Stimulated activated CD8-positive, alpha-beta memory T cell treated with anti-CD3 and anti-CD28 coated beads, Interleukin-12 subunit alpha, Interleukin-12 subunit beta, amount 100 ng/mL, for 4 hours (primary cell): ENCODE results near the gene KIRREL1.

Experiments
- DNase-seq: peaks from one replicate; pipeline ENCODE4 v3.0.0-alpha.2; 2020; ENCODE audit warnings: low read depth

The KIRREL1 gene

DNA sequence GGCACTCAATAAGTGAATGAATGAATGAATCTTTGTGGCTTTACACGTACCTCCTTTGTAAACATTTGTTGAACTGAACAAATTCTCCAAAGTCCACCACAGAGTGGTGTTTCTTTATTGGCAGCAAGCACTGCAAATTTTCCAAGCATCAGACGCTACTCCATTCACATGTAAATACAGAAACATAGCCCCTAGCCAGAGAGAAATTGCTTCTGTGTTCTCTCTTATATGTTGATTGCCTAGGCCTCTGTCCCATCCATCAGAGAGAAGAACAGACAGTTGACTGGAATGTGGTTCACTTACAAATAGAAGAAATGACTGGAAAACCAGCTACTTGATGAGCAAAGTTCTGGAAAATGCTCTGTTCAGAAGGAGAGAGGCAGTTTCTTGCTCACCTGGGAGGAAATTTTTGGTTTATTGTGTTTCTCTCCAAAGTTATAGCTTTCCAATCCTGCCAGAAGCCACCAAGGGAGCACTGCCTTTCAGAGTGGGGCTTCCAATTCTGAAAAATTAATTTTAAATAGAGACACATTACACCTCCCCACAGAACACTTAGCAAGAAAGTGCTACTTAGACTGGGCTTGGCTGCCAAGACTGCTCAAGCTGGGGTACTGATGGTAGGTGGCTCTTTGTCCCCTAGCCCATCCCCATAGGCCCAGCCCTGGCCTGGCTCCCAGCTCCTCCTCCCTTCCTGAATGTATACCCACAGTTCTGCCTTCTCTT lies 18.1 kb upstream of the KIRREL1 start:
- no peak for DNase-seq

- DNase-seq: no peak
Measured at GRCh38 chr1:157976888-157977287, 16.6 kb upstream of the KIRREL1 start.

DNA sequence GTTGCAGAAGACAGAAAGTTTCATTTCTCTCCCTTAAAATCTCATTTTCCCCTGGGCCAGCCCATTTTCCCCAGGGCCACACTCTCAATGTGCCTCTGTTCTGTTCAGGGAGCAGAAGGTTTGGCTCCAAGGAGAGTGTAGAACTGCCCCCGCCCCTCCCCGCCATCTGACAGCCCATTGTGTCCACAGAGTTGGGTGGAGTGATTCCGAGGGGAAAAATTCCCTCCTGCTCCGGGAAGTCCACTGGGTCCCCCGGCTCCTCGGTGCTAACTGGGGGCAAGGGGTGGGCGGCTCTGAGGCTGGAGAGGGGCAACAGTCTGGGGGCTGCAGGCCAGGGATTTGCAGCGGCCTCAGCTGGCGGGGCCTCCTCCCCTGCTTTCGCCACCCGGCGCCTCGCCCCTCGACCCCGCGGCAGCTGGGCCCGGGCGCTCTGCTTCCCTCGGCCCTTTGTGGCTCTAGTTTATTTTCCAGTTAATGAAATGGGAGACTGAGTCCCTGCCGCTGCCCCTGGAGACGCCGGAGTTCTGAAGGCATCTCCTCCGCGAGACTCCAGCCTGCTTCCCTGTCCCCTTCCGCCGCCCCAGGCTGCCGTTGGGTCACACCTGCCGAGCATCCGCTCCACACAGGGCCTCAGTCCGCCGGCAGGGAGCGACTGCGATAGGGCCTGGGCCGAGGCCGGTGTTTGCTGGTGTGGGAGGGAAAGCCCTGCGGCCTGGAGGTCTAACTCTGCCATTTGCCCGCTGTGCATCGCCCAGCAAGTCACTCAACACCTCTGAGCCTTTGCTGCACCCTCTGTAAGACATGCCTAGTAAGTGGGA lies 14.7 kb upstream of the KIRREL1 start:
- DNase-seq: no peak

GRCh38 chr1:157982136-157982535 lies 11.3 kb upstream of the KIRREL1 start:
- DNase-seq: no peak

DNA sequence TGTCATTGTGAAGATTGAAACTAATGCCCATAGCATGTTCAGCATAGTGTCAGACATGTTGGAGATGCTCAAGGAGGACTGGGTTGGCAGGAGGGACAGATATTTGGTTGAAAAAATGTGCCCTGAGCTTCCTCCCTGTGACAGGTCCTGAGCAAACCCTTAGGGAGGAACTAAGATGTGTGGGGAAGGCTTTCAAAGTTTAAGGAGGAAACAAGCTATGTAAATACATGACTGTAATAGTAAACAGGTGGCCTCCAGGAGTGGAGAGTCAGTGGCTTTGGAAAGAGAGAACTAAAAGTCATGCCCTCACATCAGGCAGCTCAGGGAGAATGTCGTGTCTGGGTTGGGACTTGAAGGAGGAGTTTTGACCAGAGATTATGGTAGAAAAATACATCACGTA lies 9.7 kb upstream of the KIRREL1 start:
- no peak for DNase-seq

- no peak for DNase-seq
Measured at GRCh38 chr1:157984469-157984868, 9.0 kb upstream of the KIRREL1 start.

GRCh38 chr1:157985473-157985872 lies 8.0 kb upstream of the KIRREL1 start:
- DNase-seq: no peak

GRCh38 chr1:157988002-157988401 lies 5.4 kb upstream of the KIRREL1 start:
- DNase-seq: no peak

DNA sequence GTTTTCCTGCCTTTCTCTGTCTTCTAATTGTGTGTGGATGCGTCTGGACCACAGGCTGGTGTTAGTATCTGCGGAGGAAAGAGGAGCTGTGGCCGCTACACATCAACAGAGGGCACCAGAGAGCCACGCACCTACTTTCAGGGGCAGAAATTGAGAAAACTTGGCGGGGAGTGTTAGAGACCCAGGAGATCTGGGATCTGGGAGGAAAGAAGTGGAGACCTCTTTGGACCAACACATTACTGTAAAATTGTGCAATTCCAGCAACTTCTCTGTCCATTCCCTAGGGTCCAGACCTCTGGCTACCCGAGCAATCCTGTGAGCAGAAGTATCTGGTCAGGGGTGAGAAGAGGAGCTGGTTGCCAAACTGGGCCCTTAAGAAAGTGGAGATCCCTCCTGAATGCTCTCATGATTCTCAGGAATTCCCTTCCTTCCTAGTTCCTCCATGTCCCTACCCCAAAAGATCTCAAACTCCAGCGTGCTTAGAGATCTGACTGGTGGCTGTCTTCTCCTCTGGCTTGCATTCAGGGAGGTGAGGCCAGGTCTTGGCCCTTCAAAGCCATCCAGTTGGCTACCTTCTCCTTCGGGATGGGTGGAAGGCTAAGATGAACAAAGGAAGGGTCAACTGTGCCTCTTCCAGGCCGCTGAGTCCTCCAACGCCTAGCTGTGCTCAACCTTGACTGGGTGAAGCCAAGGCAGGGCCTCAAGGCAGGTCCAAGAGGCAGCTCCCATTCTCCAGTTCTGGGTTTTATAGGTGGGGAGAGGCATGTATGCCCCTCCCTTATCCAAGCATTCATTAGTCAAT lies 1.2 kb upstream of the KIRREL1 start:
- no peak for DNase-seq

DNA sequence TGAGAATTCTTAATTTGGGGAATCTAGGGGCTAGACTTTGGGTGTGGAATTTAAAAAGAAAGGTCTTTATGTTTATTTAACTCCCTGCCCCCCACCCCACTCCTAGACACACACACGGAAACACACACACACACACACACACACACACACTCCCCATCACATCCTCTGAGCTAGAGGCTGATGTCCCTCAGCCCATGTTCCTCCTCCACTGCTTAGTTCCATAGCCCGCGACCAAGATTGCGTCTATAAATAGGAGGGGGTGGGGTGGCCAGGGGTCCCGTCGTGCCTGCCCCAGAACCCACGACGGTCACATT lies 655 bp upstream of the KIRREL1 start:
- DNase-seq: no peak

GRCh38 chr1:157993918-157994605 lies 617 bp downstream of the KIRREL1 start:
- DNase-seq: no peak

- DNase-seq: no peak
Measured at GRCh38 chr1:157994704-157995582, 1.5 kb downstream of the KIRREL1 start.

DNA sequence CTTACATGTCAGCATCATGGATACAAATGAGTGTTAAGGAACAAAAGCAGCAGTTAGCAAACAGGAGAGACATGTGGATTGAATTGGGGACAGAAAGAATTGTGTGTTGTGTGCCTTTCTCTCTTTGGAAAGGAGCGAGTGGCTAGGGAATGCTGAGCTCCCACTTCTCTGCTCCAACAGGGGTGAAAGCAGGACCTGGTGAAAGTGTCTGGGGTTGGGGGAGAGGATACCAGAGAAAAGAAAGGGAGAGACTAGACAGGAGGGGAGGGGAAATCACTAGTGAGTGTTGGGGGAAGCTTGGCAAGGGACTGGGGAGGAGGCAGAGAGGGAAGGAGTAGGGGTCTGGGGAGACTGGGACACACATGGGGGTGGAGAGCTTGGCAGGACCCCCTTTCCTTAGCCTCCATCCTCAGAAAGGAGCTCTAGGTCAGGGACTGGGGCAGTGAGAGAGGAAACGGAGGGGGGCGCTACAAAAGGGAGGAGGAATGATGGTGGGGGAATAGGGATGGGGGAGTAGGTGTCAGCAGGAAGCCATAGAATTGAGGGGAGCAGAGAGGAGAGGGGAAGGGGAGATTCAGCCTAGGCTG lies 2.2 kb downstream of the KIRREL1 start:
- DNase-seq: no peak

DNA sequence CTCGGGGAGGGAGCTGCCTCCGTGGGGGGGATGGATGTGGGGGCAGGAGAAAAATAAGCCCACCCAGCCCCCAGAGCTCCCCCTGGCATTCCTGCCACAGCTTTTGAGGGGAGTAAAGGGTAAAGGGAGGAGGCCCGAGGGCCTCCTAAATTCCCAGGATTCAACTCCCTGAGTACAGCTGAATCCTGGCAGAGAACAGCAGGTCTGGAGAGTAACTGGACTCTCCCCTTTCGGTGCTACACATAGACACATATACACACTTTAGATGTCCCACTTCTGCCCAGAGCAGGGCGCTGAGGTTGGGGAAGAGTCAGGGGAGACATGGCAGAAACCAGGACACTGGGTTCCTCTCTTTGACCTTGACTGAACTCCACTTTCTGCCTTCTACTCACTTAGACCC lies 3.0 kb downstream of the KIRREL1 start:
- DNase-seq: no peak

GRCh38 chr1:158000507-158000906 lies 7.1 kb downstream of the KIRREL1 start:
- DNase-seq: no peak

DNA sequence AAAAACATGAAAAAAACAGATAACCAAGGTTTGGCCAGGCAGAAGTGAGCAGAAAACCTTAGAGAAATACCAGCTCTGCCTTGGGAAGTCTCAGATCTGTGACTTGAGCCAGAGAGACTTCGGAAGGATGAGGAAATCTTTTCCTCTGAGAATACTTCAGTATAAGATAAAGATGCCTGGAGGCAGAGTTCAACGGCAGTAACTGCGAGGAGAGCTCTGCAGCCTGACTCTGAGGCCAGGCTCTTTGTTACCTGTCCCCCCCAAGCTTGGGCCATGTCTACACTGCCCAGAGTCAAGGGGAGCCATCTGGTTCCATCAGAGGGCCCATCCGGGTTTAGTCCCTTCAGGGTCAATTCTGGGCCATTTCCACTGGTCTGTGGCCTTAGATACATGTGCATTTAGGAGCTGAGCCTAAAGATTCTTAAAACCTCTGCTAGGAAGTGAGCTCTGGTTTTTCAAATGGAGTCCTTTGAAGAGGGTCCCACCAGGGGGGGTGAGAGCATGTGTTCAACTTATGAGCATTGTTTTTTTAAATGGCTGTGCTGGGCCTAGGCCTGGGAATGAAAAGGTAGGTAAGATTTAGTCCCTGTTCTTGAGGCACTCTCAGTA lies 8.7 kb downstream of the KIRREL1 start:
- DNase-seq: no peak

- DNase-seq: no peak
Measured at GRCh38 chr1:158002631-158003405, 9.4 kb downstream of the KIRREL1 start.

- no peak for DNase-seq
Measured at GRCh38 chr1:158003406-158003800, 10.0 kb downstream of the KIRREL1 start.

DNA sequence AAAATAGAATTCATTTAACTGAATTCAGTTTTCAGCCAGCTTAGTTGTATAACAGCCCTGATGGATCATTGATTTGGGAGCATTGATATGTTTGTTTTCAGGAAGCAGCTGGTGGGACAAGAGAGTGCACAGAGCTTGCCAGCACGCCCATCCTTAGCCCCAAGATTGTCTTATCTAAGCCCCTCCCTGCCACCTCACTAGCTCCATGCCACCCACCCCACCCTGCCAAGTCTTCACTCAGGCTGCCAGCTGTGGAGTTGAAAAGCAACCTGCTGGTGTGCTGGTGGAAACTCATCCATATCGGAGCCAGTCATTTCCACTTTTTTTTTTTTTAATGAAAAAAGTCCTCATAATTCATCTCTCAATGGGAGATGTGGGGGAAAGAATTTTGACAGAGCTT lies 11.8 kb downstream of the KIRREL1 start:
- DNase-seq: no peak

GRCh38 chr1:158007180-158007579 lies 13.7 kb downstream of the KIRREL1 start:
- DNase-seq: no peak
